Neural crest cell (in vitro differentiated cells): Measurements from ENCODE around the gene MECR. TPM values are rescaled to one million over a fixed set of nuclear protein-coding genes. Genes with fewer than 3 reads are reported as not detected.

Experiments used
- DNase-seq: peaks from one replicate; pipeline ENCODE4 v3.0.0; 2021; ENCODE audit warnings: low read depth, mixed read lengths, low spot score
- H3K27ac Mint-ChIP-seq: one replicate; pipeline ENCODE4 v1.8.0; 2021; ENCODE audit warnings: mild to moderate bottlenecking, mixed read lengths; ENCODE audit not compliant: unreplicated experiment
- H3K27me3 Mint-ChIP-seq: 2 replicates; pipeline ENCODE4 v1.8.0; 2021; ENCODE audit warnings: low read depth, mild to moderate bottlenecking, mixed read lengths
- H3K36me3 Mint-ChIP-seq: 2 replicates; pipeline ENCODE4 v1.8.0; 2021; ENCODE audit warnings: low read depth, mild to moderate bottlenecking, mixed read lengths
- H3K4me1 Mint-ChIP-seq: 2 replicates; pipeline ENCODE4 v1.8.0; 2021; ENCODE audit warnings: mixed read lengths
- H3K4me3 Mint-ChIP-seq: one replicate; pipeline ENCODE4 v1.8.0; 2021; ENCODE audit warnings: mild to moderate bottlenecking, mixed read lengths
- H3K9me3 Mint-ChIP-seq: 2 replicates; pipeline ENCODE4 v1.8.0; 2021; ENCODE audit warnings: mixed read lengths
- CTCF ChIP-seq: fragments of 200-600 bp; sonication (generic); conservative IDR thresholded peaks from 2 replicates; pipeline ENCODE4 v1.5.0; 2021; ENCODE audit warnings: antibody characterized with exemption, mild to moderate bottlenecking
- total RNA-seq: library from RNA; stranded (reverse); gene quantifications from 2 replicates; pipeline ENCODE4 v1.2.1, GENCODE V29; 2021

MECR gene
- total RNA-seq, 1 donor from 2014 or later, result 24.6 TPM

- Mint-ChIP-seq H3K27ac (no peak overlapping the region), H3K4me3 (no peak overlapping the region), H3K36me3 (no peaks in the 10 kb centered on the region), H3K27me3 (peaks cover 34% of the 10 kb centered on the region), H3K9me3 (no peaks in the 10 kb centered on the region), H3K4me1 (peaks cover 9% of the 10 kb centered on the region)
- no peak for TF ChIP-seq CTCF
- DNase-seq, result no peak
These were observed 12.5 kb upstream of the MECR start for GRCh38 chr1:29243023-29243870.

GRCh38 chr1:29240986-29241385, 10.3 kb upstream of the MECR start:
- Mint-ChIP-seq H3K36me3 (no peaks in the 10 kb centered on the region), H3K27ac (no peak overlapping the region), H3K9me3 (no peaks in the 10 kb centered on the region), H3K27me3 (peaks cover 48% of the 10 kb centered on the region), H3K4me3 (no peak overlapping the region), H3K4me1 (peaks cover 21% of the 10 kb centered on the region)
- no peak for TF ChIP-seq CTCF
- DNase-seq, result no peak

DNA sequence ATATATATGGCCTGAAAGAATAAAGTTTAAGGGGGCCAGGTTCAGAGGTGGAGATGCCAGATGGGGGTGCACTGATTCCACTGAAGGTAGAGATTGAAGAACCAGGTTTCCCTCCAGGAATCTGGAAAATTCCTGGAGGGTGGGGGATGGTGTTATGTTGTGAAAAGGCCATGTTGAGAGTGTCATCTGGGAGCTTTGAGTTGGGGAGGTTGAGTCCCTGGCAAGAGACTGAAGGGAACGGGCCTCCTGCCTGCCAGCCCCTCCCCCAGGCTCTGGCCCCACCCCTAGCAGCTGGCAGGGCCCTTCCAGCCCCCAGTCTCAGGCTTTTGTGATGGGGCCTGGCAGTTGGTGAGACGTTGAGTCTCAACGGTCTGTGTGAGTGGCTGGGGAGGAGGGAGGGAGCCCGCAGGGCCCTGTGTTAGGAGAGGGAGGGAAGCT, 9.7 kb upstream of the MECR start:
- no peak for TF ChIP-seq CTCF
- Mint-ChIP-seq H3K36me3 (no peaks in the 10 kb centered on the region), H3K4me1 (peaks cover 21% of the 10 kb centered on the region), H3K4me3 (no peak overlapping the region), H3K9me3 (no peaks in the 10 kb centered on the region), H3K27ac (no peak overlapping the region), H3K27me3 (peaks cover 53% of the 10 kb centered on the region)
- no peak for DNase-seq

DNA sequence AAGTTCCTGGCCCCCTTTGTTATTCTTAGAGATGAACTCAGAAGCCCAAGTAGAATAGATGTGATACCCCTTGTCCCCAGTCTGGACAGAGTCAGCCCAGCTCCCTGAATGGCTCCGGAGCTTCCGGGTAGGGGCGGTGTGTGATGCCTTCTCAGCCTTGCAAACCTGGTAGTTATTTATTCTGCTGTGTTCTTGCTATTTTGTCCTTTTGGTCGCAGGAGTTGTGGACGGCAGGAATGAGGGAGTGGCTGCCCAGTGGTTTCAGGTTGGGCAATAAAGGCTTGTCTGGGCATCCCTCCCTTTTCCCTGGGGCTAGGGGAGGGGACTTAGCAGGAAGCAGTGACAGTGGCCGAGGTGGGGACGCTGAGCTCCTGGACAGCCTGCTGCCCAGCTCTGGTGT, 8.4 kb upstream of the MECR start:
- Mint-ChIP-seq H3K4me1 (peaks cover 21% of the 10 kb centered on the region), H3K4me3 (peak overlapping the region; percentile 87), H3K27me3 (peaks cover 64% of the 10 kb centered on the region), H3K36me3 (no peaks in the 10 kb centered on the region), H3K9me3 (no peaks in the 10 kb centered on the region), H3K27ac (no peak overlapping the region)
- no peak for TF ChIP-seq CTCF
- DNase-seq, result no peak

- no peak overlapping the region for H3K27ac Mint-ChIP-seq
- peak overlapping the region; percentile 87 for H3K4me3 Mint-ChIP-seq
- no peak for TF ChIP-seq CTCF
- DNase-seq, result no peak
- H3K27me3 Mint-ChIP-seq, result peaks cover 69% of the 10 kb centered on the region
- H3K9me3 Mint-ChIP-seq, result no peaks in the 10 kb centered on the region
- no peaks in the 10 kb centered on the region for H3K36me3 Mint-ChIP-seq
- H3K4me1 Mint-ChIP-seq, result peaks cover 21% of the 10 kb centered on the region
These were observed 7.9 kb upstream of the MECR start for GRCh38 chr1:29238620-29239002.
